GM18909 (cell line): ENCODE data around the gene MS4A2.

Experiments used
- ATAC-seq: cut with Tn5 transposase; IDR thresholded peaks from one replicate; pipeline ENCODE4 v1.9.1; 2021; ENCODE audit warnings: mild to moderate bottlenecking; ENCODE audit not compliant: unreplicated experiment, poor library complexity

MS4A2 gene

DNA sequence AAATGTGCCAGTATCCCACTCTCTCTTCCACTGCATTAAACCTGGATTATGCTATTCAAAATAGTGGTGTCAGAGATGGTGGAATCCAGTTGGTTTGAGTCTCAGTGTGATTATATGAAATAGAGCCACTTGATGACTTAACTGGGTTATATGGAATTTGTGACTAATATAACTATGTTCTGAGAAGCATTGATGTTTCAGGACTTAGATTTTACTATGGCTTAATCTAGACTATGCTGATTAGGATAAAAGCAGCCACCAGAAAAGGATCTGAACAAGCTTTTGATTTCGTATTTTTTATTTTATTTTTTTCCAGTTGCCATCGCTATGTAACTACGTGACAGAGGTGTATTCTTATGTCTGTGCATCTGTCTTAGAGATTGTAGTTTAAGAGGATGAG is 55.3 kb downstream of the MS4A2 start:
- no peak for ATAC-seq

DNA sequence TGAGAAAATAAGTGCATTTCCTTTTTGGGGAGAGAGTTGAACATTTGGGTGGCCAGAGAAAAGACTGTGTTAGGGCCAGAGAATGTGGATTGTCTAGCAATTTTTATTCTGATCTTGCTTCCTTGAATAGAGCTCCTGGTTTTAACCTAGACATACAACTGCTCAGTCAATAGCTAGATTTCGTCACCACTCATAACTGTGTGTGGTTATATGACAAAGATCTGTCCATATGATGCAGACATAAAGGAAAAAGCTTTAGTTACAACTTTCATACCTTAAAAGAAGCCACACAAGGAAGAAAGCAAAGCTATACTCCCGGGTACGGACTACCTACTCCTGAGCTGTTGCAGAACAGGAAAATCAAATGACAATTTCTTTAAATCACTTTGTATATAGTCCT is 57.2 kb downstream of the MS4A2 start:
- no peak for ATAC-seq
